Ureter (tissue), 1 donor: ENCODE results near the gene NLRC4. TPM values are rescaled to one million over a fixed set of nuclear protein-coding genes. Genes with fewer than 3 reads are reported as not detected.
A peak's percentile ranks its signal among the peaks of the same experiment; 100 is the strongest.
"Not testable (repeated sequence)": the region's sequence is repeated elsewhere in the genome, so short reads cannot be mapped to it uniquely, and the experiment has no call there.

Source experiments
- DNase-seq: peaks from one replicate; pipeline ENCODE4 v3.0.0-alpha.2; 2020; ENCODE audit warnings: low spot score
- total RNA-seq: library from RNA; stranded (reverse); gene quantifications from one replicate; pipeline ENCODE4 v1.2.4, GENCODE V29; 2023
- donor health status: DM: yes; HTN: yes; CAD: no.

The NLRC4 gene
- total RNA-seq: 0.65 TPM

- no peak for DNase-seq
Observed at GRCh38 chr2:32264422-32265105, at the start of gene NLRC4. NLRC4 (minus strand) TSS chr2:32264886; CDS start chr2:32256775, 8,111 bp downstream.

GRCh38 chr2:32310577-32310976, 45.9 kb upstream of the NLRC4 start:
- no peak for DNase-seq

GRCh38 chr2:32293966-32294562, 29.4 kb upstream of the NLRC4 start:
- DNase-seq: not testable (repeated sequence)

- not testable (repeated sequence) for DNase-seq
Observed at GRCh38 chr2:32293493-32293892, 28.8 kb upstream of the NLRC4 start.

GRCh38 chr2:32291746-32292145, 27.1 kb upstream of the NLRC4 start:
- no peak for DNase-seq

GRCh38 chr2:32290000-32290339, 25.3 kb upstream of the NLRC4 start:
- DNase-seq: no peak

GRCh38 chr2:32289165-32289999, 24.7 kb upstream of the NLRC4 start:
- no peak for DNase-seq

GRCh38 chr2:32284321-32284720, 19.6 kb upstream of the NLRC4 start:
- no peak for DNase-seq

GRCh38 chr2:32278478-32278853, 13.8 kb upstream of the NLRC4 start:
- DNase-seq: no peak

GRCh38 chr2:32277674-32278477, 13.2 kb upstream of the NLRC4 start, which contains the start of gene YIPF4:
YIPF4 (plus strand) TSS chr2:32277904; CDS start chr2:32278156, 252 bp downstream.
- DNase-seq: peak; percentile 93

- no peak for DNase-seq
Observed at GRCh38 chr2:32277363-32277673, 12.6 kb upstream of the NLRC4 start.

GRCh38 chr2:32275790-32276189, 11.1 kb upstream of the NLRC4 start:
- DNase-seq: not testable (repeated sequence)

GRCh38 chr2:32274289-32274688, 9.6 kb upstream of the NLRC4 start:
- DNase-seq: no peak

- no peak for DNase-seq
Observed at GRCh38 chr2:32272279-32272678, 7.6 kb upstream of the NLRC4 start.

- no peak for DNase-seq
Observed at GRCh38 chr2:32271063-32271462, 6.4 kb upstream of the NLRC4 start.

GRCh38 chr2:32262105-32262504, 2.6 kb downstream of the NLRC4 start:
- DNase-seq: no peak

GRCh38 chr2:32260376-32260775, 4.3 kb downstream of the NLRC4 start:
- DNase-seq: no peak

- DNase-seq: no peak
Observed at GRCh38 chr2:32258242-32258641, 6.4 kb downstream of the NLRC4 start.

GRCh38 chr2:32250290-32250689, 14.4 kb downstream of the NLRC4 start:
- no peak for DNase-seq

- DNase-seq: no peak
Observed at GRCh38 chr2:32249731-32250236, 14.9 kb downstream of the NLRC4 start.

- no peak for DNase-seq
Observed at GRCh38 chr2:32248299-32248698, 16.4 kb downstream of the NLRC4 start.

- DNase-seq: no peak
Observed at GRCh38 chr2:32246911-32247310, 17.8 kb downstream of the NLRC4 start.
